Ovary (tissue), 9 donors: Measurements from ENCODE around the gene ANGEL1. TPM values are rescaled to one million over a fixed set of nuclear protein-coding genes. Genes with fewer than 3 reads are reported as not detected.

Experiments used
- DNase-seq, 5 donors: peaks; one replicate each; pipeline ENCODE4 v3.0.0-alpha.2; 2019 to 2020
- H3K27ac ChIP-seq, 2 donors: fragments of 200-600 bp; one replicate each; pipeline versions ENCODE4 v1.5.1 to v1.8.0; 2019 to 2022
- H3K27me3 ChIP-seq: fragments of 200-600 bp; one replicate; pipeline ENCODE4 v1.8.0; 2022
- H3K36me3 ChIP-seq: fragments of 200-600 bp; sonication (generic); one replicate; pipeline ENCODE4 v1.5.1; 2019
- H3K4me1 ChIP-seq: one replicate; pipeline ENCODE4 v1.8.1; 2013; ENCODE audit warnings: mild to moderate bottlenecking, moderate library complexity; ENCODE audit not compliant: insufficient read depth
- H3K4me3 ChIP-seq: fragments of 200-600 bp; sonication (generic); one replicate; pipeline ENCODE4 v1.5.1; 2017
- H3K9me3 ChIP-seq, 2 donors: fragments of 200-600 bp in 1 of 2; sonication (generic) in 1 of 2; one replicate each; pipeline versions ENCODE4 v1.5.1 to v1.8.1; 2013 to 2019; ENCODE audit warnings: mild to moderate bottlenecking in 1 of 2, moderate library complexity in 1 of 2
- EP300 ChIP-seq: sonication (generic); formaldehyde crosslinking; IDR thresholded peaks from one replicate; pipeline ENCODE4 v1.6.1; 2017; ENCODE audit warnings: antibody characterized with exemption
- POLR2A ChIP-seq: fragments of 450-650 bp; IDR thresholded peaks from one replicate; pipeline ENCODE4 v1.6.1; 2017; ENCODE audit warnings: antibody characterized with exemption, mild to moderate bottlenecking, moderate library complexity
- WGBS, 3 donors: extraction: QIAGEN DNeasy Blood & Tissue Kit in 1 of 3; methylation state at CpG; one replicate each; pipeline versions ENCODE4 v1.1.5 to v1.1.7; 2013 to 2017; 5-methylcytosine and 5-hydroxymethylcytosine counted together
- intact Hi-C, 4 donors: fragments of 100-400 bp; cut with DNase I; formaldehyde crosslinking; loops; one replicate each; pipeline versions ENCODE4 v1.11.0 to v1.15.1; 2022 to 2023
- polyA plus RNA-seq, 2 donors: library from polyadenylated mRNA; stranded (reverse); fragments of 200-250 nt in 1 of 2; fragments of 350-450 nt in 1 of 2; fragmentation: Illumina TruSeq in 1 of 2; extraction: RNeasy Lipid Tissue Mini Kit (QIAGEN cat#74804) in 1 of 2; gene quantifications; one replicate each; pipeline ENCODE4 v1.2.3, GENCODE V29; 2013 to 2014
- total RNA-seq, 7 donors: library from RNA; depleted of rRNA in 2 of 7; stranded (reverse); fragments of >200 nt in 2 of 7; fragmentation: NEBNext Ultra II Directional in 3 of 7; extraction: Animal tissue kit (Norgen Biotek cat#: 25700) in 3 of 7; gene quantifications; one replicate each; pipeline versions ENCODE4 v1.1.0 to v1.2.4, GENCODE V29; 2016 to 2023
- TF ChIP-seq, protein P1 (sequence below), 3 donors: fragments of 450-650 bp in 2 of 3; fragments of 200-600 bp in 1 of 3; IDR thresholded peaks; one replicate each; pipeline versions ENCODE4 v1.5.1 to v1.8.0; 2016 to 2022; ENCODE audit warnings: antibody characterized with exemption in 3 of 3, mild to moderate bottlenecking in 1 of 3
- donor health status: DM: no; HTN: no; CAD: no; lungs with moderate emphysema.
- donor health status: DM: no; HTN: no; CAD: no.
- donor health status: Bipolar disorder and iron deficiency.
- donor health status: DM: yes; HTN: yes; CAD: no.
- donor health status: DM: no; HTN: no; CAD: no.
- donor health status: DM: yes; HTN: yes; CAD: no.

ANGEL1 gene
- total and polyA plus RNA-seq, 9 donors = 13.8 to 26.0 (median 19.4) TPM

DNA sequence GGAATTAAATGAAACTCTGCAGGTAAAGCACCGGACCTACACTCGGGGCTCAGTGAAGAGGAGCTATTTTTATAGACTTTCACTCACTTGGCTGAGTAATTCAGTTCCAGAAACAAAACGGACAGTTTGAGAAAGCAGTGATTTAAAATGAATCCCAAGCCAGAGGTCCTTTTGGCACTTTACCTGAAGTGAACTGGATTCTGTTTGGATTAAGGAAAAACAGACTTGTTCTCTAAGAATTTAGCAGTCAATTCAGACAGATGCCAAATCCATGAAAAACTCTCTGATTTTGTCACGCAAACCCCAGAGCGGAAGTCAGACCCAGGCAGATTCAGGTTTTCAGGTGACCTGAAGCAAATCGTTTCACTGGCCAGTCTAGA lies 56.3 kb downstream of the ANGEL1 start:
- Histone ChIP-seq H3K27me3 (no peaks in the 10 kb centered on the region), H3K27ac (no peak overlapping the region), H3K4me1 (peaks cover 3% of the 10 kb centered on the region), H3K36me3 (no peaks in the 10 kb centered on the region), H3K4me3 (no peak overlapping the region), H3K9me3 (no peaks in the 10 kb centered on the region)
- DNase-seq = no peak
- WGBS, 3 donors = 76 to 82% (median 79%) methylated on average over 6 of the region's 6 CpGs
- intact Hi-C loops = no loop called here
- no peak for TF ChIP-seq POLR2A
- TF ChIP-seq, protein P1, sequence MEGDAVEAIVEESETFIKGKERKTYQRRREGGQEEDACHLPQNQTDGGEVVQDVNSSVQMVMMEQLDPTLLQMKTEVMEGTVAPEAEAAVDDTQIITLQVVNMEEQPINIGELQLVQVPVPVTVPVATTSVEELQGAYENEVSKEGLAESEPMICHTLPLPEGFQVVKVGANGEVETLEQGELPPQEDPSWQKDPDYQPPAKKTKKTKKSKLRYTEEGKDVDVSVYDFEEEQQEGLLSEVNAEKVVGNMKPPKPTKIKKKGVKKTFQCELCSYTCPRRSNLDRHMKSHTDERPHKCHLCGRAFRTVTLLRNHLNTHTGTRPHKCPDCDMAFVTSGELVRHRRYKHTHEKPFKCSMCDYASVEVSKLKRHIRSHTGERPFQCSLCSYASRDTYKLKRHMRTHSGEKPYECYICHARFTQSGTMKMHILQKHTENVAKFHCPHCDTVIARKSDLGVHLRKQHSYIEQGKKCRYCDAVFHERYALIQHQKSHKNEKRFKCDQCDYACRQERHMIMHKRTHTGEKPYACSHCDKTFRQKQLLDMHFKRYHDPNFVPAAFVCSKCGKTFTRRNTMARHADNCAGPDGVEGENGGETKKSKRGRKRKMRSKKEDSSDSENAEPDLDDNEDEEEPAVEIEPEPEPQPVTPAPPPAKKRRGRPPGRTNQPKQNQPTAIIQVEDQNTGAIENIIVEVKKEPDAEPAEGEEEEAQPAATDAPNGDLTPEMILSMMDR (IDR thresholded peaks at IDR 0.05) = no peak
- no peak for TF ChIP-seq EP300

DNA sequence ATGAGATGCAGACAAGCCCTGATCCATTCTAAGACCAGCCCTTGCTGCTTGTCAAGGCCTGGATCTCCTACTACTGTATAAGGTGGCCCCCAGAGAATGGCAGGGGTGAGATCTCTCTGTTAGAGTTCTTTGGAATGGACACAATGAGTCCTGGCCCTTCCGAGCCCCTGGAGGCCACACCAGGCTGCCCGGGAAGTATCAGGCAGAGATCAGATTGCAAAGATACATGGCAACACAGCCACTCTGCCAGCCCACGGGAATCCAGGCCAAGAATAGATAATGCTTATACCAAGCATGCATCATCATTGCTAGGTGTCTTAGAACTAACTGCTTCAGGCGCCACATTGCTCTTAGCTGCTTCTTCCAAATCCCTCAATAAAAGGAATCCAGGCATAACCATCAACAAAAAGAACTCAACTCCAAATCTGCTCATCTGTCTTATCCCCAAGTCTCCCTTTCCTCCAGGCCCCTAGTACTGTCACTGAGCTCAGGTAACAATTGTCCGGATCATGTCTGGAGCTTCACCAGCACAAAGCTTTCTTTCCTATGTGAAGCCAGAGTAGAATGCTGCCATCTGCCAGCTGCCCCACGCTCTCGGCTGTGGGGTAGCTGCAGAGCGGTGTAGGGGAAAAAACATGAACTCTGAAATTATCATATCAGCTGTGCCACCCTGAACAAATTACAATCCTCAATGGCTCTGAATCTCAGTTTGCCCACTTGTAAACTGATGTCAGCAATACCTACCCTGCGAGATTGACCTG lies 56.9 kb downstream of the ANGEL1 start:
- no peaks in the 10 kb centered on the region for H3K9me3 ChIP-seq
- H3K4me3 ChIP-seq = no peak overlapping the region
- no peak overlapping the region for H3K27ac ChIP-seq
- no peaks in the 10 kb centered on the region for H3K36me3 ChIP-seq
- WGBS, 3 donors = 79 to 89% (median 88%) methylated on average over 9 of the region's 9 CpGs
- no peaks in the 10 kb centered on the region for H3K27me3 ChIP-seq
- TF ChIP-seq, protein P1 (IDR thresholded peaks at IDR 0.05) = no peak
- no peak for TF ChIP-seq EP300
- no peak for TF ChIP-seq POLR2A
- intact Hi-C loops = no loop called here
- peaks cover 2% of the 10 kb centered on the region for H3K4me1 ChIP-seq
- DNase-seq = no peak

- Histone ChIP-seq H3K9me3 (no peaks in the 10 kb centered on the region), H3K36me3 (no peaks in the 10 kb centered on the region), H3K4me3 (no peak overlapping the region), H3K27ac (no peak overlapping the region), H3K4me1 (no peaks in the 10 kb centered on the region), H3K27me3 (no peaks in the 10 kb centered on the region)
- no peak for TF ChIP-seq EP300
- TF ChIP-seq, protein P1 (IDR thresholded peaks at IDR 0.05) = no peak
- TF ChIP-seq POLR2A = no peak
- WGBS, 3 donors = 84 to 91% (median 90%) methylated on average over 7 of the region's 7 CpGs
- no peak for DNase-seq
- intact Hi-C loops = no loop called here
These were observed 58.1 kb downstream of the ANGEL1 start for GRCh38 chr14:76754586-76754985.

DNA sequence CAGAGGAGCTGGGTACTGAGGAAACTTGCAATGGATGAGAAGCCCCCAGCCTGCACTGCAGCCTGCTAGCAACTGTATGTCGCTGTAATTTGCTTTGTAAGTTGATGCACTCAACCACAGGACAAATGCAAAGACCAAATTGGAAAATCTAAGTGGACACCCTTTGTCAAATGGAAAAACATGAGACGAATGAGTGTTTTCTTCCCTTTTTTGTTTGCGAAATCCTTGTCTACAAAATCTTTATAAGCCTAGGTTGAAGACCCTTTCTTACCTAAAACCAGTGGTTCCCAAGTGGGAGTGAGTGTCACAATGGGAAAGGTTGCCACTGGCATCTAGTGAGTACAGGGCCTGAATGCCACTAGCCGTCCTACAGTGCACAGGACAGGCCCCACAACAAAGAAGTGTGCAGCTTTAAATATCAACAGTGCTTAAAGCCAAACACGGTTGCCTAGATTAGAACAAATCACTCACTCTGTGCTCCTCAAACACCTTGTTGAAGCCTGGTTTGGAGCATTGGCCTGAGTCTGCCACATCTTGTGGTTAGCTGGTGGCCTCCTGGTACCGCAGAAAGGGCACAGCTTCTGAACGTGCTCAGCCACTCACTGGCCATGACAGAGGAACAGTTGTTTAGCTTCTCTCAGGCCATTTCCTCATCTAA lies 59.0 kb downstream of the ANGEL1 start:
- 86 to 90% (median 88%) methylated on average over 7 of the region's 7 CpGs for WGBS, 3 donors
- Histone ChIP-seq H3K36me3 (no peaks in the 10 kb centered on the region), H3K9me3 (no peaks in the 10 kb centered on the region), H3K4me3 (no peak overlapping the region), H3K4me1 (no peaks in the 10 kb centered on the region), H3K27me3 (no peaks in the 10 kb centered on the region), H3K27ac (no peak overlapping the region)
- no peak for DNase-seq
- TF ChIP-seq EP300 = no peak
- intact Hi-C loops = no loop called here

DNA sequence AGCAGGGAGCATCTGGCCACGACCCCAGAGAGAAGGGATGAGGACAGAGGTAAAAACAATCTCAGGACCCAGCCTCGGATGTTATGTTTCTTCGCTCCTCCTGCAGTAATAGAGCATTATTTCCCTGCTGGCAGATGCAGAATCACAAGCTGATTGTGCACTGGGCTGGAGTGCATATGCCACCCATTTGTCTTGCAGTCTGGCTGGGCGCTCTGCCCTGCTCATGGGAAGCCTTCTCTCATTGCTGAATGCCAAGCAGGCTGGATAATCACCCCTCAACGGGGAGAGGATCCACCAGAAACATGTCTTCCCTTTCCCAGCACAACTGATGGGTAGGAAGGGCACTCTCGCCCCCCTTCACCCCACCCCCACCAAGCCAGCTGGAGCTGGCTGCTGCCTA lies 59.9 kb downstream of the ANGEL1 start:
- WGBS, 3 donors = 41 to 73% (median 50%) methylated on average over 6 of the region's 6 CpGs
- Histone ChIP-seq H3K9me3 (no peaks in the 10 kb centered on the region), H3K4me1 (no peaks in the 10 kb centered on the region), H3K27me3 (no peaks in the 10 kb centered on the region), H3K36me3 (no peaks in the 10 kb centered on the region), H3K4me3 (no peak overlapping the region), H3K27ac (no peak overlapping the region)
- intact Hi-C loops = no loop called here
- TF ChIP-seq EP300 (no peak), POLR2A (no peak)
- TF ChIP-seq, protein P1 (IDR thresholded peaks at IDR 0.05) = no peak
- no peak for DNase-seq
